HL-60/S4 treated with retinoic acid at 250 ng/mL for 4 days and 3 days (cell line): Measurements from ENCODE around the gene CENPT.
"Not testable (repeated sequence)": the region's sequence is repeated elsewhere in the genome, so short reads cannot be mapped to it uniquely, and the experiment has no call there.

Source experiments
- in situ Hi-C: fragments of 300-500 bp; cut with MboI; formaldehyde crosslinking; loops from 2 replicates; pipeline ENCODE4 v1.7.0; 2022; ENCODE audit warnings: low sequenced_read_pairs

The CENPT gene

DNA sequence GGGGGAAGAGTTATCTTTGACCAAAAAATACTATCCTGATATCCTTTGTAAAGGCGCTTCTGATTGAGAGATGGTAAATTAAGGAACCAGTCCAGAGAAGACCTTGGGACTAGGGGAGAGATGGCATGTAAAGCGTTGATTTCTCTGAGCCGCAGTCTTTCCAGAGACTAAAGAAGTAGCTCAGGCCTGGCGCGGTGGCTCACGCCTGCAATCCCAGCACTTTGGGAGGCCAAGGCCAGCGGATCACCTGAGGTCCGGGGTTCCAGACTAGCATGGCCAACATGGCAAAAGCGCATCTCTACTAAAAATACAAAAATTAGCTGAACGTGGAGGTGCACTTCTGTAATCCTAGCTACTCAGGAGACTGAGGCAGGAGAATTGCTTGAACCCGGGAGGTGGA, 625 bp upstream of the CENPT start:
- in situ Hi-C loops = no loop called here

DNA sequence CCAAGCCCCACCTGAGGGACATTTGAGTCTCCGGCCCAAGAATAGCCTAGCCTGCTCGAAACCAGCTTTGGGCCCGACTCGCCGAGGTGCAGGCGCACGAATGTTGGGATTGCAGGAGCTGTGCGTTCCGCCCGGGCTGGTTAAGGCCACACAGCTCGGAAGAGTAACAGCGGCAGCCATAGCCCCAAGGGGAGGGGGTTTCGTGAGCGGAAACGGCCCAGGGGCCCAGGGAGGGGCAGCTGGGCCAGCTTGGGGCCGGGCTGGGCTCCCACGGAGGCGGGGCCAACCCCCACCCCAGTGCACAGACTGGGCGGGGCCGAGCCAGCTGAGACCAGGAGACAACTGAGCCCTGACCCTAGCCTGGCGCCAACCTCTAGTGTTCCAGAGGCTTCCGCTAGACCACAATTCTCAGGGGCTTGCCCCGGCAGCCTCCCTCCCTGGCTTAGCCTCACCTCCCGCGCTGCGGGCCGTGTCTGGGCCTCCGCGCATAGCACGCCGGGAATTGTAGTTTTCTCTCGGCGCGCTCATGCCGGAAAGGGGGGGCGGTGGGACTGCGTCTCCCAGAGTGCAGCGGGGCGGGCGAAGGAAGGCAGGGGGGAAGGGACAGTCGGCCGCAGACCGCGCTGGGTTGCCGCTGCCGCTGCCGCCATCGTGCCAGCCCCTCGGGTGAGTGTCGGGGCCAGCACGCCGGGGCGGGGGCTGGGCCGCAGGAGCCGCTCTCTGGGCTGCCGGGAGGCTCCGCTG, 1.0 kb downstream of the CENPT start, which contains the start of gene NUTF2:
TSS of gene NUTF2 (plus strand) at position 614 of the 744 bp plus-strand sequence. CDS start 18,198 bp downstream, outside the sequence.
- in situ Hi-C loops = no loop called here

DNA sequence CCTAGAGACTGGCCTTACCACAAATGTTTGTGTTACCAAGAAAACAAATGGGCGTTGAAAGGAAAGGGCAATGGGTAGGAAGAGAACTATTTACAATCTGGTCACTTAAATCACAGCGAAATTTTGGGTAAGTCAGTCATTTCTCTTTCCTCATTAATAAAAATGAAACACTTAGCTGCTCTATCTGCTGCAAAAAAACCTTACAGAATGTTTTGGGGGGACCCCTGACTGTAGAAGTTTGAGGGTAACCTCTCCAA, 1.5 kb downstream of the CENPT start:
- in situ Hi-C loops = no loop called here

DNA sequence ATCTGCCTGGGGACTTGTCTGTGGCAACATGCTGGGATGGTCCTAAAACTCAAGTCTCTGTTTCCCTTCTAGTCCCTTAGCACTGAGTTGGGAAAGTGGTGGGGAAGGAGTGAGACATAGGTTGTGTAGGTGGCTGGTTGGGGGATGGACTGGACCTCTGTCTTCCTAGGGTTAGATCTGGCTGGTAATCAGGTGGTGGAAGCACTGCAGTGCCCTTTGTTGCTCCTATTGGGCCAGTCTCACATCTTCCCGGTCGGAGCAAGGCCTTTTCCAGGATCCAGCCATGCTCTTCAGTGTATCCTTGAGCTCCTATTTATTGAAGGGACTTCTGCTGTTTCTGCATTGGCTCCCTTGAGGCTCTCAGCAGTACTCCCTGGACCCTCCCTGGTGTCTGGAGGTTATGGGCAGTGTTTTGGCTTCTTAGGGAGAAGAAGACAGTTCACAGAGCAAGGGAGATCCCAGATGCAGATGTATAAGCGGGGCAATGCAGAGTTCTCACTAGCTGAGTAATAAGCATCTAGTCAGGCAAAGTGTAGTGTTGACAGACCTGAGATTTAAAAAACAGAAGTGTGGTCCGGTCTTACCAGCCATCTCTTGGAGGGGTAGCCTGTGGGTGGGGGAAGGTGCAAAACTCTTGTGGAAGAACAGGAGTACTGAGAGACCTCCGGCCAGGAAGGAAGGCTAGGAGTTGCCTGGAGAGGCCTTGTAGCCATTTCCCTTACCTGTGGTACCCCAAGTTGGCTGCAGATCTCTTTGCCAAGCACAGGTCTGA, 2.0 kb downstream of the CENPT start:
- in situ Hi-C loops = no loop called here

DNA sequence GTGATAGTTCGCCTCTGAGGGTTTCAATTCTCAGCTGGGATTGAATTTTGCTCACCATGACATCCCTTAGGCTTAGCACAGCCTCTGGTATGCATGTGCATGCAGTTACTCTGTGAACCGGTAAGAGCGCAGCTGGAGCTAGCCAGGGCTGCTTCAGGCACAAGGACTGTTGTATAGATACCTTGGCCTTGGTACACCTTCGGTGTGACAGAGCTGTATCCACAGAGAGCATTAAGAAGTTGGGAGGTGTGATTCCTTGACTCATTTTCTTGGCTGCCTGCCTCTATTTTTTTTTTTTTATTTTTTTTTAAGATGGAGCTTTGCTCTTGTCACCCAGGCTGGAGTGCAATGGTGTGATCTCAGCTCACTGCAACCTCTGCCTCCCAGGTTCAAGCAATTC, 3.0 kb downstream of the CENPT start:
- in situ Hi-C loops = no loop called here

DNA sequence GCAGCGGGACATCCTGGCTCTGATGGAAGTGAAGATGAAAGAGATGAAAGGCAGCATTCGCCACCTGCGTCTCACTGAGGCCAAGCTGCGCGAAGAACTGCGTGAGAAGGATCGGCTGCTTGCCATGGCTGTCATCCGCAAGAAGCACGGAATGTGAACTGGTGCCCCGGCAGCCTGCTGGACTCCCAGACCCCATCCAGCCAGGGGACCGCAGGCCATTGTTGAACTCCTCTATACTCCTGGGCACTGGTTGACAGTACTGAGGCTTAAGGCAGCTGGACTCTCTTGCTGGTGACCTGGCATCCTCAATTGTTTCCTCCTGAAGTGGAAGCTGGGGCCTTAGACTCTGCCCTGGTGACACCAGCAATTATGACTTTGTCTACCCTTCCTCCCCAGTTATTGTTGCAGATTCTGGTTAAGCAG, 4.1 kb downstream of the CENPT start:
- in situ Hi-C loops = no loop called here

DNA sequence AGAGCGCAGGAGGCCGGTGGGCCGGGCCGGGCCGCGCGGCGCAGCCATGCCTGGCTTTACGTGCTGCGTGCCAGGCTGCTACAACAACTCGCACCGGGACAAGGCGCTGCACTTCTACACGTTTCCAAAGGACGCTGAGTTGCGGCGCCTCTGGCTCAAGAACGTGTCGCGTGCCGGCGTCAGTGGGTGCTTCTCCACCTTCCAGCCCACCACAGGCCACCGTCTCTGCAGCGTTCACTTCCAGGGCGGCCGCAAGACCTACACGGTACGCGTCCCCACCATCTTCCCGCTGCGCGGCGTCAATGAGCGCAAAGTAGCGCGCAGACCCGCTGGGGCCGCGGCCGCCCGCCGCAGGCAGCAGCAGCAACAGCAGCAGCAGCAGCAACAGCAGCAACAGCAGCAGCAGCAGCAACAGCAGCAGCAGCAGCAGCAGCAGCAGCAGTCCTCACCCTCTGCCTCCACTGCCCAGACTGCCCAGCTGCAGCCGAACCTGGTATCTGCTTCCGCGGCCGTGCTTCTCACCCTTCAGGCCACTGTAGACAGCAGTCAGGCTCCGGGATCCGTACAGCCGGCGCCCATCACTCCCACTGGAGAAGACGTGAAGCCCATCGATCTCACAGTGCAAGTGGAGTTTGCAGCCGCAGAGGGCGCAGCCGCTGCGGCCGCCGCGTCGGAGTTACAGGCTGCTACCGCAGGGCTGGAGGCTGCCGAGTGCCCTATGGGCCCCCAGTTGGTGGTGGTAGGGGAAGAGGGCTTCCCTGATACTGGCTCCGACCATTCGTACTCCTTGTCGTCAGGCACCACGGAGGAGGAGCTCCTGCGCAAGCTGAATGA, 4.8 kb downstream of the CENPT start:
- in situ Hi-C loops = no loop called here

DNA sequence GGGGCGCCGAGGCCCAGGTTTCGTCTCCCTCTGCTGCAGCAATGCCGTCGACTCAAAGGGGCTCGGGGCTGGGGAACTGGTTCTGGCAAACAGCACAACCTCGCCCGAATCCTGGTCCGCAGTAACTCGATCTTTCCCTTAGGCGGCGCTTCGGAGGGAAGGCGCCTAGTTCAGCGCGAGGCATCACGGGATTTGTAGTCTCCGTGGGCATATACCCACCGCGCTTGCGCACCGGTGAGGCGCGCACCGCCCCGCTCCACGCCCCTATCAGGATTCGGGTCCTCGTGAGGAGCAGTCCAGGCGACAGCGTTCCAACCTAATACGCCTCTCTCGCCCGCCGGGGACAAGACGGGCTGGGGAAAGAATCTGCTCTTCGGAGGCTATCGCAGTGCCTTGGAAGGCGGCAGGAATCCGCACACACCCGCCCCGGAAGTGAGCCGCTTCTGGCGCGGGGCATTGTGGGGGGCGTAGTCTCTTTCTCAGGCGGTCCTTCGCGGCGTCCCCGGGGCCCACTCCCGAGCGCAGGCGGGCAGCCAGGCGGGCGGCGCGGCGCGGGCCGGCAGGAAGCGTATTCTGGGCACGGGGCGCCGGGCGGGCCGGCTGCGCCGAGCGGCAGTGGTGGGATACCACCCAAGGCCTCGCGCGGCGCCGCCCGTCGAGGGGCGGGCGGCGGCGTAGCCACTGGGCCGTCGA, 5.5 kb downstream of the CENPT start, which contains the start of gene THAP11:
TSS of gene THAP11 (plus strand) at position 505 of the 693 bp plus-strand sequence. CDS start 235 bp downstream, outside the sequence.
- in situ Hi-C loops = no loop called here

DNA sequence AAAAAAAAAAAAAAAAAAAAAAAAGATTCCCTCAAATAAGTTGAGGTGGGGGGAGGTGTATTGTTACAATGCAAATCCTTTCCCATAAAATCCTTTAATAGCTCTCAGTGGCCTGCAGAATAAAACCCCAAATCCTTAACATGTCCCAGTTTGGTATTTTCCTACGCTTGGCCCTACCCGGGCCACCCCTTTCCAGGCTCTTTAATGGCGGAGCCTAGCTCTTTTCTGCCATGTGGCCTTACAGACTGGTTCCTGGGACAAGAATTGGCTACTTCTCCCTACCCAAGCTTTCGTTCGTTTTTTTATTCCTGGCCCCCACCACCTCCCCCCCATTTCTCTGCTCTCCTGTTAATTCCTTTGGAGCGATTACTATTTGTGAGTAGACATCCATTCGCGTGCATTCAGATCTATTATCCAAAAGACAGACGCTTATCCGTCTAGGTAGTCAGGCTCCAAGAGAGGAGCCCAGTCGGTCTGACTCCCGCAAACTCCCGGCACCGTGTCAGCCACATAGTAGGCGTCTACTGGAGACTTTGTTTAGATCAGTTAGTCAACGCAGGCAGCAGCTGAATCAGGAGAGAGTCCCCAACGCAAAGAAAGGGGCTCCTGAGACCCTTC, 6.2 kb downstream of the CENPT start:
- in situ Hi-C loops = no loop called here

DNA sequence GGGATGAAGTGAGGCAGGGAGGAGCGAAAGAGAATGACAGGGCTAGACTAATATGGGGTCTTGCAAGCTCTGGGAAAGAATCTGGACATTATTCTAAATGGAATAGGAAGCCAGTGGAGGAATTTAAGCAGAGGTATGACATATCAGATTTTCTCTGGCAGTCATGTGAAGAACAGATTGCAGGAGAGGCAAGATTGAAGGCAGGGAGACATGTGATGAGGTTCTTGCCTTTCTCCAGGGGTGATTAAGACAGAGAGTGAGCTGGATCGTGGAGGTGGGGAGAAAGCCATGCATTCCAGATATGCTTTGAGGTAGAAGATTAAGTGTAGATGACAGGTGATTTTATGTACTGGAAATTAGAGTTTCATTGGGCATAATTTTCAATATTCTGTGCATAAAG, 9.7 kb downstream of the CENPT start:
- in situ Hi-C loops = no loop called here

DNA sequence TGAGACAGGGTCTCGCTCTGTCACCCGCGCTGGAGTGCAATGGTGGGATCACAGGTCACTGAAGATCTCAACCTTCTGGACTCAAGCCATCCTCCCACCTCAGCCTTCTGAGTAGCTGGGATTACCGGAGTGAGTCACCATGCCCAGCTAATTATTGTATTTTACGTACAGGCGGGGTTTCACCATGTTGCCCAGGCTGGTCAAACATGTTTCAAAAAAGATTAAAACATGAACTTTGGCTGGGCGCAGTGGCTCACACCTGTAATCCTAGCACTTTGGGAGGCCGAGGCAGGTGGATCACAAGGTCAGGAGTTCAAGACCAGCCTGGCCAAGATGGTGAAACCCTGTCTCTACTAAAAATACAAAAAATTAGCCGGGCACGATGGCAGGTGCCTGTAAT, 10.3 kb downstream of the CENPT start:
- in situ Hi-C loops = not testable (repeated sequence)

DNA sequence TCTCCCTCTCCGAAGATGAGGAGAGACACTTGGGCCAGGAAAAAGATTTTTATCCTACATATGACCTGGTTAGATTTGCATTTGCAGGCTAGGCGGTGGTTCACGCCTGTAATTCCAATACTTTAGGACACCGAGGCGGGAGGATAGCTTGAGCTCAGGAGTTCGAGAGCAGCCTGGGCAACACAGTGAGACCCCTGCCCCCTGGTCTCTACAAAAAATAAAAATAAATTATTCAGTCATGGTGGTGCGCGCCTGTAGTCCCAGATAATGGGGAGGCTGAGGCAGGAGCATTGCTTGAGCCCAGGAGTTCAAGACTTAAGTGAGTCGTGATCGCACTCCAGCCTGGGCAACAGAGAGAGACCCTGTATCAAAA, 13.3 kb downstream of the CENPT start:
- in situ Hi-C loops = no loop called here

DNA sequence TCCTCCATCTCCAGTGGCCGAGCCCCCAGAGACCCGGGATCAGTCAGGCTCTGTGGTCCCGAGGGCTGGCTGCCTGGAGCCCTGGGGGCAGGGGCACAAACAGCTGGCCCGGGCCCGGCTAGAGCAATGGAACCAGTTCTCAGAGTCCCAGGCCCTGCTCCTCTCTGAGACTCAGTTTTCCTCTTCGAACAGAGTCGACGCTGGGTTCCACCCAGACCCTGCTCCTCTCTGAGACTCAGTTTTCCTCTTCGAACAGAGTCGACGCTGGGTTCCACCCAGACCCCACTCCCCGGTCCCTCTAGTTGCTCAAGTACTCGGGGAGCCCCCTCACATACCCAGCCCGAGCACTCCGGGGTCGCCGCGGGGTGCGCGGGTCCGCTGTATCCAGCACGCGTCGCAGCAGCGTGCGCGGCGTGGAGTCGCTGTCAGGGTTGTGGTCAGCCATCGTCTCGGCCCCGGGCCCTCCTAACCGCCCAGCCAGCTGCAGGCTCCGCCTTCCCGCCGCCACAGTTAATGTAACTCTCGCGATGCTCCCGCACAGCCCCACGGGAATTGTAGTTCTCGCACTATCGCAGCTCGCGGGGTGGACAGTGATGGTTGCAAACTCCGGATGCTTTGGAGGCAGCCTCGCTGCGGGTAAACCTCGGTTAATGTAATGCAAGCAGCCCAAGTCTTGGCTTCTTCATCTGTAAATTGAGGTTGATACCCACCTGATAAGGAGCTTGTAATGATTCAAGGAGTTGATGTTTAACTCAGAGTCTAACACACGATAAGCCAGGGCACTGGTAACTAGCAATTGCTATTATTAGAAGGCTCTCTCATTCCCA, 13.9 kb downstream of the CENPT start:
- in situ Hi-C loops = no loop called here

DNA sequence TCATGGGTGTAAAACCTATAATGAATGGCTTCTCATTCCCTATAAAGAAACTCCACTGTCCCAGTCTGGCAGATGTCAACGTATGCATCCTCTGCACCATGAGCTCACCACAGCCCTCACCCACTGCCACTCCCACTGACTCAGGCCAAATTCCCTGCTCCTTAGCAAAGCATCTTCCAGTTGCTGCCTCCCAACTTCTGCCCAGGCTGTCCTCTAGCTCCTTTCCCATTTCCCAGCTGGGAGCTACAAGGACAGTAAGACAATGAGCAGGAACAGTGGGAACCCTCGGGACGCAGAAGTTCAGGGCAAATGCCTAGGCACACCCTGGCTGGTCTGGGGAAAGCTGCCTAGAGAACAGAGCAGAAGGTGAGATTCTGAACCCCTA, 14.5 kb downstream of the CENPT start:
- in situ Hi-C loops = no loop called here

DNA sequence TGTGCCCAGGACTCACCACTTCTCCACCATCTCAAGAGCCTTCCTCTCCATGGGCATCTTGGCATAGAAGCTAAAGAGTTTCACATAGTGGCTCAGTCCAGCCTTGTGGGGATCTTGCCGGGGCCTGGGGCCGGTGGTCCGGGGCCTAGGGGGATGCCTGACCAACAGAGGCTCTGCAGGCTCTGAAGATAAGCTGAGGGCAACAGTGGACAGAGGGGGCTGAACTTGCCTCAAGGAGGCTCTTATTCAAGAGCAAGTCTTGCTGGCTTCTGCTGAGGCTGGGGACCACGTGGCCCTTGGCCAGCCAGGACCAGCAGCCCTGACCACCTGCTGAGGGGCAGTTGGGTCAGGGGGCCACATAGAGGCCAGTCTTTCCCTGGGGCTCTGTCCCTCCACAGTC, 18.8 kb downstream of the CENPT start:
- in situ Hi-C loops = no loop called here

DNA sequence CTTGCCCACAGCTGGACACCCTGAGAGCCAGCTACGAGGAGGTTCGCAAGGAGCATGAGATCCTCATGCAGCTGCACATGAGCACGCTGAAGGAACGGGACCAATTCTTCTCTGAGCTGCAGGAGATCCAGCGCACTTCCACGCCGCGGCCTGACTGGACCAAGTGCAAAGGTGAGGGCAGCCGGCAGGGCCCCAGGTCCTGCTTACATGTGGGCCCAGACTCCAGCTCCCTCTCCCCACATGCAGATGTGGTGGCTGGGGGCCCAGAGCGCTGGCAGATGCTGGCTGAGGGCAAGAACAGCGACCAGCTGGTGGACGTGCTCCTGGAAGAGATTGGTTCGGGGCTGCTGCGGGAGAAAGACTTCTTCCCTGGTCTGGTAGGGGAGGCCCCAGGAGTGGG, 21.6 kb downstream of the CENPT start:
- in situ Hi-C loops = no loop called here

DNA sequence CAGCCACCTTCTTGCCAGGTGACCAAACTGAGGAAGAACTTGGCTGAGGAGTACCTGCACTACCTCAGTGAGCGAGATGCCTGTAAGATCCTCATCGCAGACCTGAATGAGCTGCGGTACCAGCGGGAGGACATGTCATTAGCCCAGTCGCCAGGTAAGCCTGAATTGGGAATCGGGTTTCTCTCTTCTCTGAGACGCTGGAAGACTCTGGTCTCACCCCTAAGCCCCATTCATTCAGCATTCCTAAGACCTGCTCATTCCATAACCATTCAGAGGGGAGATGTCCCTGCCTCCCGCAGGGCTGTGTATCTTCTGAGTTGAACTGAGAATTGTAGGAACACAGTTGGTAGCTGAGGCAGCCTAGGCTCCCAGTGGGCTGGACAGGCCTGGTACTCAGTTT, 22.4 kb downstream of the CENPT start:
- in situ Hi-C loops = no loop called here

DNA sequence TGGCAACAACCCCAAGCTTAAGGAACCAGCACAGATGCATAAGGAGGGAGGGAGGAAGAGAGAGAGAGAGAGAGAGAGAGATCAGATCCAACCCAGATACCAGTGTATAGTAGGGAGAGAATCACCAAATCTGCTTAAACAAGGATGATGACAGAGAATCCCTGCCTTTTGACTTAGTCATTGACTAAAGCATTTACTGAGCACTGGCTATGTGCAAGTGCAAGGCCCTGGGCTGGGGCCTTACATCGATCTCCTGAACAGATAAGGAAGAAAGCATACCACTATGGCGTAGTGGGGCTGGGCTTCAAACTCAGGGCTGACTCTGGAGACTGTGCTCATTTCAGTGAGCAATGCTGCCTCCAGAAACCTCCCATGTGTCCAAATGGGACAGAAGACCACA, 25.0 kb downstream of the CENPT start:
- in situ Hi-C loops = no loop called here

DNA sequence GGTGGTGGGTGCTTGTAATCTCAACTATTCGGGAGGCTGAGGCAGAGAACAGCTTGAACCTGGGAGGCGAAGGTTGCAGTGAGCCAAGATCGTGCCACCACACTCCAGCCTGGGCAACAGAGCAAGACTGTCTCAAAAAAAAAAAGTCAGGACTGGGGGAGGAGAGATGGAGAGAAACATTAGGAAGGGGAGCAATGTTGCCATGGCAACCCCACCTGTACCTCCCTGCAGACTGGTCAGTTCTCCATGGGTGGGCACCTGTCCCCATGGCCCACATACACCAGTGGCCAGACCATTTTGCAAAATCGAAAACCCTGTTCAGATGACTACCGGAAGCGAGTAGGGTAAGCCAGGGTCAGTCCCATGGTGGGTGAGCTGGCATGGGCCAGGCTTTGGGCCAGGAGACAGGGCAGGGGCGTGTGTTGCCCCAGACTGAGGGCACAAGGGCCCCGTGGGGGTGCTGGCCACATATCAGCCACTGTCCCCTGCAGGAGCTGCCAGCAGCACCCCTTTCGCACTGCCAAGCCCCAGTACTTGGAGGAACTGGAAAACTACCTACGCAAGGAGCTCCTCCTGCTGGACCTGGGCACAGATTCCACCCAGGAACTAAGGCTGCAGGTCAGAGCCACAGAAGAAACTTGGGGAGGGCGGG, 26.8 kb downstream of the CENPT start:
- in situ Hi-C loops = no loop called here
